ENCODE measurements around the gene IFI35.
"Not testable (repeated sequence)": the region's sequence is repeated elsewhere in the genome, so short reads cannot be mapped to it uniquely, and the experiment has no call there.

IFI35 gene

GRCh38 chr17:43033948-43034881, 27.6 kb downstream of the IFI35 start:
- H3K9me3 Mint-ChIP-seq: no peaks in the 10 kb centered on the region
- ATAC-seq (replicated peaks; ENCODE audit: extremely low read depth, poor library complexity, severe bottlenecking) (no peak), DNase-seq (ENCODE audit: low spot score in 2 of 2) (no peak)
- no peaks in the 10 kb centered on the region for H3K4me1 Mint-ChIP-seq
- no peak overlapping the region for H3K4me3 Mint-ChIP-seq
- no peaks in the 10 kb centered on the region for H3K27me3 Mint-ChIP-seq
- no peak overlapping the region for H3K27ac Mint-ChIP-seq (ENCODE audit: low read depth)
- no peaks in the 10 kb centered on the region for H3K36me3 Mint-ChIP-seq (ENCODE audit: insufficient read depth)

- Mint-ChIP-seq H3K27ac (ENCODE audit: low read depth) (no peak overlapping the region), H3K4me1 (no peaks in the 10 kb centered on the region), H3K27me3 (no peaks in the 10 kb centered on the region), H3K36me3 (ENCODE audit: insufficient read depth) (no peaks in the 10 kb centered on the region), H3K4me3 (no peak overlapping the region), H3K9me3 (no peaks in the 10 kb centered on the region)
- no peak for DNase-seq (ENCODE audit: low spot score in 2 of 2)
- ATAC-seq (replicated peaks; ENCODE audit: extremely low read depth, poor library complexity, severe bottlenecking): no peak
Measured at GRCh38 chr17:43034894-43035293, 28.3 kb downstream of the IFI35 start.

- no peak overlapping the region for H3K4me3 Mint-ChIP-seq
- ATAC-seq (replicated peaks; ENCODE audit: extremely low read depth, poor library complexity, severe bottlenecking) (no peak), DNase-seq (ENCODE audit: low spot score in 2 of 2) (no peak)
- no peaks in the 10 kb centered on the region for H3K9me3 Mint-ChIP-seq
- H3K4me1 Mint-ChIP-seq: no peaks in the 10 kb centered on the region
- H3K36me3 Mint-ChIP-seq (ENCODE audit: insufficient read depth): no peaks in the 10 kb centered on the region
- no peak overlapping the region for H3K27ac Mint-ChIP-seq (ENCODE audit: low read depth)
- no peaks in the 10 kb centered on the region for H3K27me3 Mint-ChIP-seq
Measured at GRCh38 chr17:43039646-43040045, 33.1 kb downstream of the IFI35 start.

GRCh38 chr17:43040655-43041054, 34.1 kb downstream of the IFI35 start:
- Mint-ChIP-seq H3K27ac (ENCODE audit: low read depth) (no peak overlapping the region), H3K27me3 (no peaks in the 10 kb centered on the region), H3K4me3 (no peak overlapping the region), H3K4me1 (no peaks in the 10 kb centered on the region), H3K36me3 (ENCODE audit: insufficient read depth) (no peaks in the 10 kb centered on the region), H3K9me3 (no peaks in the 10 kb centered on the region)
- ATAC-seq (replicated peaks; ENCODE audit: extremely low read depth, poor library complexity, severe bottlenecking) (no peak), DNase-seq (ENCODE audit: low spot score in 2 of 2) (no peak)

- H3K27ac Mint-ChIP-seq (ENCODE audit: low read depth): no peak overlapping the region
- ATAC-seq (replicated peaks; ENCODE audit: extremely low read depth, poor library complexity, severe bottlenecking): no peak
- no peak overlapping the region for H3K4me3 Mint-ChIP-seq
- no peaks in the 10 kb centered on the region for H3K4me1 Mint-ChIP-seq
- no peaks in the 10 kb centered on the region for H3K9me3 Mint-ChIP-seq
- no peaks in the 10 kb centered on the region for H3K36me3 Mint-ChIP-seq (ENCODE audit: insufficient read depth)
- H3K27me3 Mint-ChIP-seq: no peaks in the 10 kb centered on the region
- no peak for DNase-seq (ENCODE audit: low spot score in 2 of 2)
Measured at GRCh38 chr17:43042025-43042628, 35.5 kb downstream of the IFI35 start.

- Mint-ChIP-seq H3K27me3 (no peaks in the 10 kb centered on the region), H3K4me1 (no peaks in the 10 kb centered on the region), H3K4me3 (no peak overlapping the region), H3K9me3 (no peaks in the 10 kb centered on the region), H3K27ac (ENCODE audit: low read depth) (no peak overlapping the region), H3K36me3 (ENCODE audit: insufficient read depth) (no peaks in the 10 kb centered on the region)
- ATAC-seq (replicated peaks; ENCODE audit: extremely low read depth, poor library complexity, severe bottlenecking) (no peak), DNase-seq (ENCODE audit: low spot score in 2 of 2) (no peak)
Measured at GRCh38 chr17:43043307-43043706, 36.7 kb downstream of the IFI35 start.

- DNase-seq (ENCODE audit: low spot score in 2 of 2) (no peak), ATAC-seq (replicated peaks; ENCODE audit: extremely low read depth, poor library complexity, severe bottlenecking) (no peak)
- no peaks in the 10 kb centered on the region for H3K36me3 Mint-ChIP-seq (ENCODE audit: insufficient read depth)
- H3K4me1 Mint-ChIP-seq: no peaks in the 10 kb centered on the region
- no peaks in the 10 kb centered on the region for H3K9me3 Mint-ChIP-seq
- H3K4me3 Mint-ChIP-seq: no peak overlapping the region
- H3K27ac Mint-ChIP-seq (ENCODE audit: low read depth): no peak overlapping the region
- no peaks in the 10 kb centered on the region for H3K27me3 Mint-ChIP-seq
Measured at GRCh38 chr17:43044024-43044423, 37.4 kb downstream of the IFI35 start.

GRCh38 chr17:43051969-43052368, 45.4 kb downstream of the IFI35 start:
- no peak for DNase-seq (ENCODE audit: low spot score in 2 of 2)
- no peak overlapping the region for H3K27ac Mint-ChIP-seq (ENCODE audit: low read depth)
- no peaks in the 10 kb centered on the region for H3K36me3 Mint-ChIP-seq (ENCODE audit: insufficient read depth)
- H3K27me3 Mint-ChIP-seq: no peaks in the 10 kb centered on the region
- no peaks in the 10 kb centered on the region for H3K9me3 Mint-ChIP-seq
- no peak overlapping the region for H3K4me3 Mint-ChIP-seq
- H3K4me1 Mint-ChIP-seq: no peaks in the 10 kb centered on the region
- ATAC-seq (replicated peaks; ENCODE audit: extremely low read depth, poor library complexity, severe bottlenecking): no peak

- not testable (repeated sequence) for ATAC-seq (replicated peaks; ENCODE audit: extremely low read depth, poor library complexity, severe bottlenecking); H3K9me3 Mint-ChIP-seq; H3K27me3 Mint-ChIP-seq; H3K4me1 Mint-ChIP-seq; DNase-seq (ENCODE audit: low spot score in 2 of 2); H3K36me3 Mint-ChIP-seq (ENCODE audit: insufficient read depth); H3K4me3 Mint-ChIP-seq; H3K27ac Mint-ChIP-seq (ENCODE audit: low read depth)
Measured at GRCh38 chr17:43053008-43053407, 46.4 kb downstream of the IFI35 start.

- Mint-ChIP-seq H3K9me3 (no peaks in the 10 kb centered on the region), H3K4me1 (no peaks in the 10 kb centered on the region), H3K27ac (ENCODE audit: low read depth) (peak overlapping the region; percentile 77), H3K4me3 (no peak overlapping the region), H3K27me3 (no peaks in the 10 kb centered on the region), H3K36me3 (ENCODE audit: insufficient read depth) (no peaks in the 10 kb centered on the region)
- ATAC-seq (replicated peaks; ENCODE audit: extremely low read depth, poor library complexity, severe bottlenecking) (no peak), DNase-seq (ENCODE audit: low spot score in 2 of 2) (no peak)
Measured at GRCh38 chr17:43056051-43056450, 49.5 kb downstream of the IFI35 start.

GRCh38 chr17:43062984-43063638, 56.5 kb downstream of the IFI35 start:
- Mint-ChIP-seq H3K27ac (ENCODE audit: low read depth) (no peak overlapping the region), H3K36me3 (ENCODE audit: insufficient read depth) (peaks cover 3% of the 10 kb centered on the region), H3K27me3 (no peaks in the 10 kb centered on the region), H3K4me3 (no peak overlapping the region), H3K9me3 (no peaks in the 10 kb centered on the region), H3K4me1 (no peaks in the 10 kb centered on the region)
- ATAC-seq (replicated peaks; ENCODE audit: extremely low read depth, poor library complexity, severe bottlenecking): no peak
- no peak for DNase-seq (ENCODE audit: low spot score in 2 of 2)

Data from central memory CD8-positive, alpha-beta T cell (primary cell).